T1000 (cell line): ENCODE measurements around the gene OR2AT4.
"Not testable (repeated sequence)": the region's sequence is repeated elsewhere in the genome, so short reads cannot be mapped to it uniquely, and the experiment has no call there.

Experiments
- DNase-seq: peaks from one replicate; lab custom pipeline; 2025; ENCODE audit warnings: mixed read lengths; lab: John Stamatoyannopoulos, UW

Gene OR2AT4

GRCh38 chr11:75068559-75068958 is 28.1 kb downstream of the OR2AT4 start:
- DNase-seq = no peak

- DNase-seq = no peak
Observed at GRCh38 chr11:75066061-75066460, 30.6 kb downstream of the OR2AT4 start.

DNA sequence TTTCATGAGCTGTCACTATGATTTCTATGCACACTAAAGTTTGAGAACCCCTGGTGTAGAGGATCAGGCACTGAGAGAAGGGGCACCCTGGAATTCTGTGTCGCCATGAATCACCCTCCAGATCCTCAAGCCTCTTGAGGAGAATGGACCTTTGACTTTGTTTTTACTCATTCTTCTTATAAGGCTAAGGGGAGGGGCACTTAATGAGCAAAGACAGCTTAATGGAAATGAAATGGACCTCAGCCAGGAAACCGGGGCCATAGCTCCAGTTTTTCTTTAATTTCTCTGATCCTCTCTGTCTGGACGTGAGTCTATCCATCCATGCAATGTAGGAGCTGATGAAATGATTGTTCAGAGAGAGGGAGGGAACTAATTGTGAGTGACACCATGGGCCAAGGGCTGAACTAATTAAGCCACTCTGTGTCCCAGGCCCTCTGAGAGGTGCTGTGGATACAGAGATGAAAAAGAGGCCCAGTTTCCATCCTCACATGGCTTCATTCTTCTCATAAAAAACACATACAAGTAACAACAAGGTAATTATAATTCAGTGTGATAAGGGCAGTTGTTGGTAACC is 32.8 kb downstream of the OR2AT4 start:
- no peak for DNase-seq

DNA sequence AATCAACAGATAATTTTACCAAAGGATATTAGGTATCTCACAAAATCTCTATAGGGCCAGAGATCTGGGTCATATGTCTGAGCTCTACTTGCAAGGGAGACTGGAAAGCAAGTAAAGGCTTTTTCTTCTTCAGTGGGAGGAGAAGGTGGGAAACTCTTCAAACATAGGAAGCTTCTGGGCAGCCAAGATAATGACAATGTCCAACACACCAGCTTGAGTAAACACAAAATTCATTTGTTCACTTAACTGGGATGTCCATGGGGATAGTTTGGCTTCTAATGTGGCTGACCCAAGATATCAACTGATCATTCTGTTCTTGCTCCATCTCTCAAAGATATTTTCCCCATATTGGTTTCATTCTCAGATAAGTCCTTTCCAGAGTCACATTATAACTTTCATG is 37.4 kb downstream of the OR2AT4 start:
- no peak for DNase-seq

DNA sequence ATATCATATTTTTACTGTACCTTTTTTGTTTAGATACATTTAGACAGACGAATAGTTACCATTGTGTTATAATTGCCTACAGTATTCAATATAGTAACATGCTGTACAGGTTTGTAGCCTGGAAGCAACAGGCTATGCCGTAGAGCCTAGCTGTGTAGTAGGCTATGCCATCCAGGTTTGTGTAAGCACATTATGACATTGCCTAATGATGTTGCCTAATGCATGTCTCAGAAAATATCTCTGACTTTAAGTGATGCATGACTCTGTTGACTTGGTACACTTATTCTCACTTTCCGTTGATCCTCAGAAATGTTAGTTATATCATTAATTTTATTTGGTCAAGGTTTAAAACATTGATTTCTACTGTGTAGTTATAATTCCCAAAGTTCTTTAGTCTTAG is 39.9 kb downstream of the OR2AT4 start:
- no peak for DNase-seq

DNA sequence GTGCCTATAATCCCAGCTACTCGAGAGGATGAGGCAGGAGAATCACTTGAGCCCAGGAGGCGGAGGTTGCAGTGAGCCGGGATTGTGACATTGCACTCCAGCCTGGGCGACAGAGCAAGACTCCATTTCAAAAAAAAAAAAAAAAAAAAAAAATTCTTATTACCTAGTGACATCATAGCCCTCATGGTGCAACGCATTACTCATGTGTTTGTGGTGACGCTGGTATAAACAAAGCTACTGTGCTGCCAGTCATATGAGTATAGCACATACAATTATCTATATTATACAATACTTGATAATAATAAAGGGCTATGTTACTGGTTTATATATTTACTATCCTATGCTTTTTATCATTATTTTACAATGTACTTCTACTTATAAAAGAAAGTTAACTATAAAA is 41.2 kb downstream of the OR2AT4 start:
- DNase-seq = no peak

DNA sequence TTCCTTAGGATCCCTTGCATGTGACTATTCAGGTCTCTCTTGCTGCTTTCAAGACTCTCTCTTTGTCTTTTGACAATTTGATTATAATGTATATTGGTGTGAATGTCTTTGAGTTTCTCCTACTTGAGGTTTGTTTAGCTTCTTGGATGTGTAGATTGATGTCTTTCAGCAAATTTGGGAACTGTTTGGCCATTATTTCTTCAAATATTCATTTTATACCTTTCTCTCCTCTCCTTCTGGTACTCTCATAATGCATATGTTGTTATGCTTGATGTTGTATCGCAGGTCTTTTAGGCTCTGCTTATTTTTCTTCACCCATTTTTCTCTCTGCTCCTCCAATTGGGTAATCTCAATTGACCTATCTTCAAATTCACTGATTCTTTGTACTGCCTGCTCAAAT is 44.2 kb downstream of the OR2AT4 start:
- no peak for DNase-seq

GRCh38 chr11:75051043-75051442 is 45.6 kb downstream of the OR2AT4 start:
- DNase-seq = no peak

DNA sequence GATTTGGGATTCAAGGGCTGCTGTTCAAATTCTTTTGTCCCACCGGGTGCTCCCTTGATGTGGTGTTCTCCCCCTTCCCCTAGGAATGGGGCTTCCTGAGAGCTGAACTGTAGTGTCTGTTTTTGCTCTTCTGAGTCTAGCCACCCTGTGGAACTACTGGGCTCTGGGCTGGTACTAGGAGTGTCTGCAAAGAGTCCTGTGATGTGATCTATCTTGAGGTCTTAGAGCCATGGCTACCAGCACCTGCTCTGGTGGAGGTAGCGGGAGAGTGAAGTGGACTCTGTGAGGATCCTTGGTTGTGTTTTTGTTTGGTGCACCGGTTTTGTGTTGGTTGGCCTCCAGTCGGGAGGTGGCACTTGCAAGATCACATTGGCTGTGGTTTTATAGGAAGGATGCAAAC is 46.2 kb downstream of the OR2AT4 start:
- DNase-seq = no peak

DNA sequence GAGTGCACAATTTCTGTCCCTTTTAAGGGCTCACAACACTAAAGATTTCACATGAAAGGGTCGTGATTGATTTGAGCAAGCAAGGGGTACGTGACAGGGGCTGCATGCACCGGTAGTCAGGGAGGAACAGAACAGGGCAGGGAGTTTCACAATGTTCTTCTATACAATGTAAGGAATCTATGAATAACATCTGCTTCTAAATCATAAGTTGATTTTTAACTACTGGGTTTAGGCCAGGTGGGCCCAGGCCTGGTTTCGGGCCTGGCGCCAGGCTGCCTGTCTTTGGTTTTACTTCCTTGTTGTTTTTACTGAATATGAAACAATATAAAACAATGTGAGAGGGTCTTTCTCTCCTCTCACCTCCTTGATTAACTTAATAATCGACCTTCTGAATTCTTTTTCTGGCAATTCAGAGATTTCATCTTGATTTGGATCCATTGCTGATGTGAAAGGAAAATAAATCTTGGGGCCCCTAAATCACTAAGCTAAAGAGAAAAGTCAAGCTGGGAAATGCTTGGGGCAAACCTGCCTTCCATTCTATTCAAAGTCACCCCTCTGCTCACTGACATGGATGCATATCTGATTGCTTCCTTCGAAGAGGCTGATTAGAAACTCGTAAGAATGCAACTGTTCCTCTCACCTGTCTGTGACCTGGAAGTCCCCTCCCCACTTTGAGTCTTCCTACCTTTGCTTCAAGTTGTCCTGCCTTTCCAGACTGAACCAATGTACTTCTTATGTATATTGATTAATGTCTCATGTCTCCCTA is 47.0 kb downstream of the OR2AT4 start:
- DNase-seq = not testable (repeated sequence)

DNA sequence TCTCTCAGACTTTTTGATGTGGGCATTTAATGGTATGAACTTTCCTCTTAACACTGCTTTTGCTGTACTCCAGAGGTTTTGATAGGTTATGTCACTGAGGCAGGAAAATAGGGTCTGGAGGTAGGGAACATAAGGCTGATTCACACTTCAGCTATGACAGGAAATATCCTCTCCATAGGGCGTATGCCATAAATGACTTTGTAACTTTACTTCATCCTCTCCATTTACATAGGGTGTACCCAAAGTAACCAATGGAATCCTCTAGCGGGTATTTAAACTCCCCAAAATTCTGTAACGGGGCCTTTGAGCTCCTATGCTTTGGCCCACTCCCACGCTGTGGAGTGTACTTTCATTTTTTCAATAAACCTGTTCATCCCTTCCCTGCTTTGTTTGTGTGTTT is 49.5 kb downstream of the OR2AT4 start:
- no peak for DNase-seq

DNA sequence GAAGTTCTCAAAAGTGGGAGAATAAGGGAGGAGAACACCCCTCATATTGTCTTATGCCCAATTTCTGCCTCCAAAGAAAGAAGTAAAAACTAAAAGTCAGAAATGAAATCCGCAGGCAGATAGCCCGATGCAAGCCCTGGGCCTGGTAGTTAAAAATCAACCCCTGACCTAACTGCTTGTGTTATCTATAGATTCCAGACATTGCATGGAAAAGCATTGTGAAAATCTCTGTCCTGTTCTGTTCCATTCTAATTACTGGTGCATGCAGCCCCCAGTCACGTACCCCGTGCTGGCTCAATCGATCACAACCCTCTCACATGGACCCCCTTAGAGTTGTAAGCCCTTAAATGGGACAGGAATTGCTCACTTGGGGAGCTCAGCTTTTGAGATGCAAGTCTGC is 50.0 kb downstream of the OR2AT4 start:
- DNase-seq = not testable (repeated sequence)

DNA sequence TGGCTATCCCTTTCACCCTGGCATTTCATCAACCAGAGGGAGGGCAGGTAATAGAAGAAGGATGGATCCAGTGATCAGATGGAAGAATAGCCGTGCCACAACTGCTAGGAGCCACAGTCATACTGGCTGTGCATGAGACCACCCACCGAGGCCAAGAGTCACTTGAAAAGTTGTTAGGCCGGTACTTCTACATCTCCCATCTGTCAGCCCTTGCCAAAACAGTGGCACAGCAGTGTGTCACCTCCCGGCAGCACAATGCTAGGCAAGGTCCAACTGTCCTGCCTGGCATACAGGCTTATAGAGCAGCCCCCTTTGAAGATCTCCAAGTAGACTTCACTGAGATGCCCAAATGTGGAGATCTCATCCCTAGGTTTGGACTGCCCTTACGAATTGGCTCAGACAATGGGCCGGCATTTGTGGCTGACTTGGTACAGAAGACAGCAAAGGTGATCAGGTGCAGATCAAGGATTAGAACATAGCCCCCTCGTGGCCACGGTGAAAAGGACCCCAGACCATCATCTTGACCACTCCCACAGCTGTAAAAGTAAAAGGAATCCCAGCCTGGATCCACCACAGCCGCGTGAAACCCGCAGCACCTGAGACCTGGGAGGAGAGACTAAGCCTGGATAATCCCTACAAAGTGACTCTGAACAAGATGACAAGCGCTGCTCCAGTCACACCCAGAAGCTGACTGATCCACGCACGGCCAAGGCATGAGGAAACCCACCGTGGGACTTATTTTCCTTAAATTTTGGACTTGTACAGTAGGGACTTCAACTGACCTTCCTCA is 52.1 kb downstream of the OR2AT4 start:
- not testable (repeated sequence) for DNase-seq

- not testable (repeated sequence) for DNase-seq
Observed at GRCh38 chr11:75041821-75042220, 54.9 kb downstream of the OR2AT4 start.

DNA sequence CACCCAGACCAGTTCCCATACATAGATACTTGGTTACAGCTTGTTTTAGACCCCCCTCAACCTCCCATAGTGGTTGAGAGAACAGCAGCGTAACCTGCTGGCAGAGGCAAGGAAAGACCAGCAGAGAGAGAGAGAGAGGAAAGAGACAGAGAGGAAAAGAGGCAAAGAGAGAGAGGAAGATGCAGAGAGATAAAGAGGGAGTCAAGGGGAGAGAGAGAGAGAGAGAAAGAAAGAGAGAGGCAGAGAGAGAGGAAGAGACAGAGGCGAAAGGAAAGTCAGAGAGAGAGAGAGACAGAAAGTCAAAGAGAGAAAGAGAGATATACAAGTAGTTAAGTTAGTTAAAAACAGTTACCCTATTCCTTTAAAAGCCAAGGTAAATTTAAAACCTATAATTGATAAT is 55.4 kb downstream of the OR2AT4 start:
- DNase-seq = no peak

GRCh38 chr11:75040167-75040770 is 56.4 kb downstream of the OR2AT4 start:
- DNase-seq = no peak

- DNase-seq = peak; percentile 72
Observed at GRCh38 chr11:75035911-75036565, 60.6 kb downstream of the OR2AT4 start.

GRCh38 chr11:75035256-75035655 is 61.4 kb downstream of the OR2AT4 start:
- no peak for DNase-seq

GRCh38 chr11:75033916-75034315 is 62.8 kb downstream of the OR2AT4 start:
- DNase-seq = no peak

GRCh38 chr11:75032550-75032935 is 64.1 kb downstream of the OR2AT4 start:
- DNase-seq = no peak

DNA sequence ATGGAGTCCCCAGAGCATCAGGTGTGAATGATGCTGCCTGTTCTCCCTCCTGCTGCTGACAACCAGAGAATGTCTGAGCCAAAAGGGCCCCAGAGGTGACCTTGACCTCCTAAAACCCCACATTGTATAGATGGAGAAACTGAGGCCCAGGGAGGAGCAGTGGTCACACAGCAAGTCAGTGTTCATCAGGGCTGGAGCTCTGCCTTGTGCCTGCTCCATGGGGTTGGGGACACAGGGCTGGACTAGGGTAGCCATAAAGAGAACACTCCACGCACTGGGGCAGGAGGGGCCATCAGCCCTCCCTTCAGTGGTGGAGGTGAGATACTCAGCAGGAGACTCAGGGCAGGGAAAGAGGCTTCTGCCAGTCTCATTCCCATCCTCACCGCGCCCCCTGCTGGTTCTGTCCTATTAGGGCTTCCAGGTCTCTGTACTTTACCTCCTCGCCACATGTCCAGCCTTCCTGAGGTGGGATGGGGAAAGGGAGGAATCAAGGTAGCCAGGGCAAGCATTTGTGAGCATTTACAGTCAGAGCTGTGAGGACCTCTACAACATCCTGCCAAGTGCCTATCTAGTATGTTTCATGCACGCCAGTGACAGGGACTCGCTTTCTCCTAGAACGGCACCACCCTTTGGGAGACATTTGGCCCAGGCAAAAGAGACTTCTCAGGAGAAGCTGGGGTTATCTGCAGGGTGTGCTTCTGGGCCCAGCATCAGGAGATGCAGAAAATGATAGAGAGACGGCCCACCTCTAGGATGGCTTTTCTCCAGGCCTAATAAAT is 64.7 kb downstream of the OR2AT4 start:
- no peak for DNase-seq
